ENCODE data around the gene SMG6. TPM values are rescaled to one million over a fixed set of nuclear protein-coding genes. Genes with fewer than 3 reads are reported as not detected.

SMG6 gene
- polyA plus RNA-seq, 4 donors = 15.9 to 17.1 (median 16.4) TPM

DNA sequence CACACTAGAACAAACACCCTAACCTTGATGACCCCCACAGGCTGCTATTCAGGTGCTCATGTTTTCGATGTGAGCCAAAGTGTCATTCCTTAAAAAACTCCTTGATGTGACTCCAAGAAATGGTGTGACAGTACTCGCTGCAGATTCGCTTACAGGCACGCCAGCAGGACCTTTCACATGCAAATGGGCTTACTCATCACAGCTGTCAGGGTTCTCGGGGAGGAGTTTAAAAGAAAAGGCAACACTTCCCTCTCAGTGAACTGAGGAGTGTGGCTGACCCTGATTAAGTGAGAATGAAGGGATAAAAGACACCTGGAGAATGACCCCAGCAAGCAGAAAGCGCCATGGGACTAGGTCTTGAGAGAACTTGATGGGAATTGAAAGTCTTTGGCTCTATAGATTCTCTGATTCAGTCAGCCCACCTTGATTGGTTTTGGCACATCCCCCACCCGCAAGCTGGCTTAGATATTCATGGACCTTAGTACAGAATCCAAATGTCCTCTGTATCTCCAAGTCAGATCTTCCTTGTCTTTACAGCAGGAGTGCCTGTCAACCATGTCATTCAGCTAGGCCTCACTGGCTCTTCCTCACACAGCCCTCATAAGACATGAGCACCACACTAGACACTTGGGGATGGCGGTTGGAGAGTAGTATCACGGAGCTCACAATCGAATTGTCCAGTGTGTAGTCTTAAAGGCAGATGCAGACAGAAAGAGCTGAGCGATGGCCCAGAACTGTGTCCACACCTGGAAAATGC lies 166.1 kb downstream of the SMG6 start:
- peaks cover 0 to 12% (median 0%) of the 10 kb centered on the region in 3 donors for H3K36me3 ChIP-seq (ENCODE audit: control insufficient read depth in 3 of 3, insufficient read depth in 2 of 3, low read depth in 1 of 3, low read length in 3 of 3)
- 80 to 90% (median 85%) methylated on average over 11 of the region's 11 CpGs for WGBS, 3 donors
- no peaks in the 10 kb centered on the region for H3K9me3 ChIP-seq (ENCODE audit: control insufficient read depth in 2 of 2, insufficient read depth in 1 of 2, low read depth in 1 of 2, low read length in 1 of 2)
- H3K4me1 ChIP-seq (ENCODE audit: control insufficient read depth in 3 of 3, insufficient read depth in 2 of 3, low read depth in 1 of 3, low read length in 2 of 3) = peaks cover 0 to 7% (median 4%) of the 10 kb centered on the region in 3 donors
- FAIRE-seq (no peak), DNase-seq (no peak)
- peak overlapping the region; percentile 41 to 88 (median 48) for H3K27ac ChIP-seq (ENCODE audit: low read depth in 1 of 3, low read length in 2 of 3)
- no peaks in the 10 kb centered on the region for H3K27me3 ChIP-seq (ENCODE audit: control insufficient read depth in 3 of 3, insufficient read depth in 3 of 3, low read length in 3 of 3)
- no peak overlapping the region for H3K4me3 ChIP-seq (ENCODE audit: low read depth in 1 of 3, low read length in 3 of 3)

DNA sequence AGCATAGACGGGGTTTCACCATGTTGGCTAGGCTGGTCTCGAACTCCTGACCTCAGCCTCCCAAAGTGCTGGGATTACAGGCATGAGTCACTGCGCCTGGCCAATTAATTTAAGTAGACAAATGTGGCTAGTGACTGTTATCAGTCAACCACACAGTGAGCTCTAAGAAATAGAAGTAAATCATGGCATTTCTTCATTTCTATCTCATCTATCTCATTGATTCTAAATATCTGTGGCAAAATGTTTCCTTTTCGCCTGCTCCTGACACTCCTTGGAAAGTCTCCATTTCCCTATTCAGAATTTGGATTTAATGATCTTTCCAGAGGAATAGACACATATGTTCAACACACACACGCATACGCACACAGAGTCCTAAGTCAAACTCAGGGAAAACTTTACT lies 167.3 kb downstream of the SMG6 start:
- FAIRE-seq (no peak), DNase-seq (no peak)

GRCh38 chr17:2128011-2128410 lies 175.6 kb downstream of the SMG6 start:
- no peak overlapping the region for H3K27ac ChIP-seq (ENCODE audit: low read depth in 1 of 3, low read length in 2 of 3)
- H3K36me3 ChIP-seq (ENCODE audit: control insufficient read depth in 3 of 3, insufficient read depth in 2 of 3, low read depth in 1 of 3, low read length in 3 of 3) = peaks cover 0 to 18% (median 0%) of the 10 kb centered on the region in 3 donors
- FAIRE-seq (no peak), DNase-seq (no peak)
- H3K27me3 ChIP-seq (ENCODE audit: control insufficient read depth in 3 of 3, insufficient read depth in 3 of 3, low read length in 3 of 3) = no peaks in the 10 kb centered on the region
- WGBS, 3 donors = 98 to 100% (median 98%) methylated on average over 15 of the region's 15 CpGs
- peaks cover 3 to 16% (median 16%) of the 10 kb centered on the region in 3 donors for H3K4me1 ChIP-seq (ENCODE audit: control insufficient read depth in 3 of 3, insufficient read depth in 2 of 3, low read depth in 1 of 3, low read length in 2 of 3)
- H3K4me3 ChIP-seq (ENCODE audit: low read depth in 1 of 3, low read length in 3 of 3) = no peak overlapping the region
- no peaks in the 10 kb centered on the region for H3K9me3 ChIP-seq (ENCODE audit: control insufficient read depth in 2 of 2, insufficient read depth in 1 of 2, low read depth in 1 of 2, low read length in 1 of 2)

More for the DNA sequence above, 167.3 kb downstream of the SMG6 start:
- Histone ChIP-seq H3K4me1 (ENCODE audit: control insufficient read depth in 3 of 3, insufficient read depth in 2 of 3, low read depth in 1 of 3, low read length in 2 of 3) (peaks cover 0 to 7% (median 4%) of the 10 kb centered on the region in 3 donors), H3K36me3 (ENCODE audit: control insufficient read depth in 3 of 3, insufficient read depth in 2 of 3, low read depth in 1 of 3, low read length in 3 of 3) (peaks cover 0 to 18% (median 0%) of the 10 kb centered on the region in 3 donors), H3K27ac (ENCODE audit: low read depth in 1 of 3, low read length in 2 of 3) (no peak overlapping the region), H3K9me3 (ENCODE audit: control insufficient read depth in 2 of 2, insufficient read depth in 1 of 2, low read depth in 1 of 2, low read length in 1 of 2) (no peaks in the 10 kb centered on the region), H3K27me3 (ENCODE audit: control insufficient read depth in 3 of 3, insufficient read depth in 3 of 3, low read length in 3 of 3) (no peaks in the 10 kb centered on the region), H3K4me3 (ENCODE audit: low read depth in 1 of 3, low read length in 3 of 3) (no peak overlapping the region)
- WGBS, 3 donors = 91 to 98% (median 95%) methylated on average over 6 of the region's 6 CpGs

DNA sequence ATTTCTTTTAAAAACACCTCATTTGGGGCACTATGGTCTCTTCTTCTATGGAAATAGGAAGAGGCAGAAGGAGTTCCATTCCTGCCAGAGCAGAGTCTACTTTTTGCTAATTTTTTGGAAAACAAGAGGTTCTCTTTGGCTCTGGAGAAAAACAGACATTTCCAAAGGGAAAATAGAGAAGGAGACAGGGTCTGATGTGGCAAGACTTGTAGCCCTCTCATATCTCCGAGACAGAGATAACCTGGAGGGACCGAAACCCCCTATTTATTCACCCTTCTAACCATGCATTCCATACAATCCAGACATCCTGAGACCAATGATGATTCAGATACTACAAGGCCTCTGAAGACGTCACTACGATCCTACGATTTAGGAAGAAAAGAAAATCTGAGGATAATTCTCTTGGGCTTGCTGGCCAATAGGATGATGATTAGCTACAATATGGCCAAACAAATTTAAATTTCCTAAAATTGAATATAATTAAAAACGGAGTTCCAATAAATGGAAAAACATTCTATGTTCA lies 178.5 kb downstream of the SMG6 start:
- Histone ChIP-seq H3K4me3 (ENCODE audit: low read depth in 1 of 3, low read length in 3 of 3) (no peak overlapping the region), H3K36me3 (ENCODE audit: control insufficient read depth in 3 of 3, insufficient read depth in 2 of 3, low read depth in 1 of 3, low read length in 3 of 3) (peaks cover 0 to 13% (median 0%) of the 10 kb centered on the region in 3 donors), H3K27me3 (ENCODE audit: control insufficient read depth in 3 of 3, insufficient read depth in 3 of 3, low read length in 3 of 3) (no peaks in the 10 kb centered on the region), H3K4me1 (ENCODE audit: control insufficient read depth in 3 of 3, insufficient read depth in 2 of 3, low read depth in 1 of 3, low read length in 2 of 3) (peaks cover 3 to 20% (median 18%) of the 10 kb centered on the region in 3 donors), H3K9me3 (ENCODE audit: control insufficient read depth in 2 of 2, insufficient read depth in 1 of 2, low read depth in 1 of 2, low read length in 1 of 2) (no peaks in the 10 kb centered on the region), H3K27ac (ENCODE audit: low read depth in 1 of 3, low read length in 2 of 3) (no peak overlapping the region)
- FAIRE-seq = no peak
- DNase-seq = no peak
- 96 to 100% (median 97%) methylated on average over 6 of the region's 6 CpGs for WGBS, 3 donors

GRCh38 chr17:2124391-2124790 lies 179.2 kb downstream of the SMG6 start:
- Histone ChIP-seq H3K27me3 (ENCODE audit: control insufficient read depth in 3 of 3, insufficient read depth in 3 of 3, low read length in 3 of 3) (no peaks in the 10 kb centered on the region), H3K36me3 (ENCODE audit: control insufficient read depth in 3 of 3, insufficient read depth in 2 of 3, low read depth in 1 of 3, low read length in 3 of 3) (peaks cover 0 to 17% (median 0%) of the 10 kb centered on the region in 3 donors), H3K4me3 (ENCODE audit: low read depth in 1 of 3, low read length in 3 of 3) (no peak overlapping the region), H3K4me1 (ENCODE audit: control insufficient read depth in 3 of 3, insufficient read depth in 2 of 3, low read depth in 1 of 3, low read length in 2 of 3) (peaks cover 3 to 20% (median 18%) of the 10 kb centered on the region in 3 donors), H3K9me3 (ENCODE audit: control insufficient read depth in 2 of 2, insufficient read depth in 1 of 2, low read depth in 1 of 2, low read length in 1 of 2) (no peaks in the 10 kb centered on the region), H3K27ac (ENCODE audit: low read depth in 1 of 3, low read length in 2 of 3) (peak overlapping the region in 2 of 3 donors; percentile 66 to 93)
- peak in 1 of 2 donors; percentile 25 for DNase-seq
- FAIRE-seq = no peak
- 65 to 82% (median 79%) methylated on average over 6 of the region's 6 CpGs for WGBS, 3 donors

- FAIRE-seq (no peak), DNase-seq (peak; percentile 35 to 39)
- H3K4me1 ChIP-seq (ENCODE audit: control insufficient read depth in 3 of 3, insufficient read depth in 2 of 3, low read depth in 1 of 3, low read length in 2 of 3) = peaks cover 3 to 20% (median 18%) of the 10 kb centered on the region in 3 donors
- WGBS, 3 donors = 49 to 71% (median 71%) methylated on average over 7 of the region's 7 CpGs
- H3K36me3 ChIP-seq (ENCODE audit: control insufficient read depth in 3 of 3, insufficient read depth in 2 of 3, low read depth in 1 of 3, low read length in 3 of 3) = peaks cover 0 to 17% (median 0%) of the 10 kb centered on the region in 3 donors
- no peak overlapping the region for H3K4me3 ChIP-seq (ENCODE audit: low read depth in 1 of 3, low read length in 3 of 3)
- no peaks in the 10 kb centered on the region for H3K27me3 ChIP-seq (ENCODE audit: control insufficient read depth in 3 of 3, insufficient read depth in 3 of 3, low read length in 3 of 3)
- no peaks in the 10 kb centered on the region for H3K9me3 ChIP-seq (ENCODE audit: control insufficient read depth in 2 of 2, insufficient read depth in 1 of 2, low read depth in 1 of 2, low read length in 1 of 2)
- H3K27ac ChIP-seq (ENCODE audit: low read depth in 1 of 3, low read length in 2 of 3) = peak overlapping the region; percentile 45 to 93 (median 66)
Observed at GRCh38 chr17:2123375-2124251, 180.0 kb downstream of the SMG6 start.

GRCh38 chr17:2122641-2123302 lies 180.8 kb downstream of the SMG6 start:
- H3K4me3 ChIP-seq (ENCODE audit: low read depth in 1 of 3, low read length in 3 of 3) = no peak overlapping the region
- H3K27me3 ChIP-seq (ENCODE audit: control insufficient read depth in 3 of 3, insufficient read depth in 3 of 3, low read length in 3 of 3) = no peaks in the 10 kb centered on the region
- FAIRE-seq (no peak), DNase-seq (peak in 1 of 2 donors; percentile 24)
- peaks cover 0 to 14% (median 0%) of the 10 kb centered on the region in 3 donors for H3K36me3 ChIP-seq (ENCODE audit: control insufficient read depth in 3 of 3, insufficient read depth in 2 of 3, low read depth in 1 of 3, low read length in 3 of 3)
- WGBS, 3 donors = 49 to 77% (median 67%) methylated on average over 16 of the region's 16 CpGs
- H3K4me1 ChIP-seq (ENCODE audit: control insufficient read depth in 3 of 3, insufficient read depth in 2 of 3, low read depth in 1 of 3, low read length in 2 of 3) = peaks cover 3 to 20% (median 18%) of the 10 kb centered on the region in 3 donors
- H3K9me3 ChIP-seq (ENCODE audit: control insufficient read depth in 2 of 2, insufficient read depth in 1 of 2, low read depth in 1 of 2, low read length in 1 of 2) = no peaks in the 10 kb centered on the region
- peak overlapping the region in 2 of 3 donors; percentile 66 to 93 for H3K27ac ChIP-seq (ENCODE audit: low read depth in 1 of 3, low read length in 2 of 3)
